ENCODE data around the gene SURF4. TPM values are rescaled to one million over a fixed set of nuclear protein-coding genes. Genes with fewer than 3 reads are reported as not detected.

Gene SURF4
- total RNA-seq, 1 experiment from 2014 or later = 134 TPM

- Histone ChIP-seq H3K4me3 (replicated peaks in 1 of 2; ENCODE audit: low read depth in 1 of 2, low read length in 2 of 2) (no peak overlapping the region), H3K36me3 (ENCODE audit: control insufficient read depth in 1 of 2, insufficient read depth in 2 of 2, low read length in 2 of 2) (peaks cover 34 to 42% of the 10 kb centered on the region in 2 experiments; a peak in 3 of 4 replicates), H3K9ac (ENCODE audit: low read length) (no peak overlapping the region), H3K9me3 (ENCODE audit: control insufficient read depth in 1 of 2, insufficient read depth in 1 of 2, low read depth in 1 of 2, low read length in 2 of 2) (no peaks in the 10 kb centered on the region), H3K4me1 (ENCODE audit: control insufficient read depth in 1 of 2, insufficient read depth in 2 of 2, low read length in 2 of 2) (peaks cover 9 to 27% of the 10 kb centered on the region in 2 experiments), H3K79me2 (ENCODE audit: insufficient read depth, low read length) (peaks cover 44% of the 10 kb centered on the region), H2AFZ (ENCODE audit: low read depth, low read length, poor library complexity, severe bottlenecking) (no peak overlapping the region), H3K9me2 (ENCODE audit: insufficient read depth) (no peaks in the 10 kb centered on the region), H3K27me3 (ENCODE audit: insufficient read depth, low read length) (no peaks in the 10 kb centered on the region), H3K4me2 (ENCODE audit: low read length) (no peak overlapping the region), H3K27ac (ENCODE audit: low read depth, low read length) (no peak overlapping the region), H4K20me1 (ENCODE audit: insufficient read depth) (no peaks in the 10 kb centered on the region; the same call in 1 of the 2 replicates)
- no TSS peak for BruUV-seq (replicated peaks)
- TF ChIP-seq POLR2A (IDR thresholded peaks at IDR 0.05; ENCODE audit: borderline replicate concordance, extremely low read depth, insufficient read depth, insufficient read length) (no peak), SRF (IDR thresholded peaks at IDR 0.05; ENCODE audit: low read depth) (no peak), ZBTB33 (IDR thresholded peaks at IDR 0.05; ENCODE audit: extremely low read depth, insufficient replicate concordance, low read length) (no peak), ATF3 (IDR thresholded peaks at IDR 0.05) (no peak), ZFX (IDR thresholded peaks at IDR 0.05) (no peak), MAX (IDR thresholded peaks at IDR 0.05) (no peak), ZNF274 (IDR thresholded peaks at IDR 0.05; ENCODE audit: low read depth, low read length) (no peak), REST (IDR thresholded peaks at IDR 0.05; ENCODE audit: low read depth) (no peak), EZH2phosphoT487 (IDR thresholded peaks at IDR 0.05; ENCODE audit: borderline replicate concordance) (no peak), SP1 (IDR thresholded peaks at IDR 0.05; ENCODE audit: low read depth) (no peak), RAD21 (IDR thresholded peaks at IDR 0.05; ENCODE audit: low read depth) (no peak)
- TF ChIP-seq, protein P1, sequence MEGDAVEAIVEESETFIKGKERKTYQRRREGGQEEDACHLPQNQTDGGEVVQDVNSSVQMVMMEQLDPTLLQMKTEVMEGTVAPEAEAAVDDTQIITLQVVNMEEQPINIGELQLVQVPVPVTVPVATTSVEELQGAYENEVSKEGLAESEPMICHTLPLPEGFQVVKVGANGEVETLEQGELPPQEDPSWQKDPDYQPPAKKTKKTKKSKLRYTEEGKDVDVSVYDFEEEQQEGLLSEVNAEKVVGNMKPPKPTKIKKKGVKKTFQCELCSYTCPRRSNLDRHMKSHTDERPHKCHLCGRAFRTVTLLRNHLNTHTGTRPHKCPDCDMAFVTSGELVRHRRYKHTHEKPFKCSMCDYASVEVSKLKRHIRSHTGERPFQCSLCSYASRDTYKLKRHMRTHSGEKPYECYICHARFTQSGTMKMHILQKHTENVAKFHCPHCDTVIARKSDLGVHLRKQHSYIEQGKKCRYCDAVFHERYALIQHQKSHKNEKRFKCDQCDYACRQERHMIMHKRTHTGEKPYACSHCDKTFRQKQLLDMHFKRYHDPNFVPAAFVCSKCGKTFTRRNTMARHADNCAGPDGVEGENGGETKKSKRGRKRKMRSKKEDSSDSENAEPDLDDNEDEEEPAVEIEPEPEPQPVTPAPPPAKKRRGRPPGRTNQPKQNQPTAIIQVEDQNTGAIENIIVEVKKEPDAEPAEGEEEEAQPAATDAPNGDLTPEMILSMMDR (IDR thresholded peaks at IDR 0.05 in 2 of 3, conservative IDR thresholded peaks at IDR 0.05 in 1 of 3; ENCODE audit: borderline replicate concordance in 1 of 3, insufficient read depth in 1 of 3, low read depth in 2 of 3, low read length in 2 of 3) = no peak
- ChIA-PET RAD21 (ENCODE audit: low non-redundant PET in 1 of 2, low total read pairs in 2 of 2, uncharacterized antibody in 2 of 2, unreplicated experiment in 2 of 2) (no interaction called here), CTCF (interaction anchor here (2.1 kb wide), 1 partner anchor 146 kb away, joined by 7 read pairs; no protein-coding TSS in a partner anchor), POLR2A (no interaction called here)
- ATAC-seq = no peak
- no peak for DNase-seq (ENCODE audit: low read depth, low spot score)
- intact Hi-C loops (cut with micrococcal nuclease) = no loop called here
These were observed 44.0 kb downstream of the SURF4 start for GRCh38 chr9:133331641-133332380.

Data from HCT116 (cell line).